OCI-LY7 (cell line): Measurements from ENCODE around the gene DNM2. TPM values are rescaled to one million over a fixed set of nuclear protein-coding genes. Genes with fewer than 3 reads are reported as not detected.

Experiments used
- BruUV-seq: library from RNA; stranded (reverse); fragments of 400-500 nt; replicated peaks from 2 replicates; lab custom pipeline; 2021; lab: Mats Ljungman, UMichigan
- CTCF ChIA-PET: fragments of 300-600 bp; sonication (Branson Sonifier 250); formaldehyde crosslinking; loops from one replicate; lab custom pipeline; 2022; ENCODE audit warnings: antibody characterized with exemption; ENCODE audit not compliant: unreplicated experiment; lab: Charles Lee
- POLR2A ChIA-PET: fragments of 300-600 bp; sonication (Branson Sonifier 250); formaldehyde crosslinking; loops from one replicate; lab custom pipeline; 2022; ENCODE audit warnings: antibody characterized with exemption; lab: Charles Lee
- DNase-seq: peaks from one replicate; pipeline ENCODE4 v3.0.0-alpha.2; 2015; ENCODE audit warnings: low spot score
- H2AFZ ChIP-seq: fragments of 200-600 bp; sonication (generic), shearing (Covaris generic); 2 replicates; pipeline ENCODE4 v1.6.1; 2014; ENCODE audit warnings: mild to moderate bottlenecking, antibody characterized with exemption, low read length, moderate library complexity
- H3K27ac ChIP-seq: fragments of 200-600 bp; sonication (generic); 2 replicates; pipeline ENCODE4 v1.5.1; 2014; ENCODE audit warnings: mixed run types, low read depth, mild to moderate bottlenecking, moderate library complexity, low read length, inconsistent platforms; ENCODE audit not compliant: poor library complexity, severe bottlenecking
- H3K36me3 ChIP-seq: fragments of 200-600 bp; sonication (generic); 2 replicates; pipeline ENCODE4 v1.6.1; 2014; ENCODE audit warnings: mild to moderate bottlenecking, antibody characterized with exemption, low read length, moderate library complexity, mixed read lengths; ENCODE audit not compliant: insufficient read depth
- H3K4me1 ChIP-seq: fragments of 200-600 bp; sonication (generic); 2 replicates; pipeline ENCODE4 v1.5.1; 2014; ENCODE audit warnings: mild to moderate bottlenecking, low read length; ENCODE audit not compliant: insufficient read depth, poor library complexity, severe bottlenecking
- H3K4me2 ChIP-seq: fragments of 200-600 bp; sonication (generic); 2 replicates; pipeline ENCODE4 v1.6.1; 2014; ENCODE audit warnings: mild to moderate bottlenecking, low read length
- H3K4me3 ChIP-seq: fragments of 200-600 bp; sonication (generic); 2 replicates; pipeline ENCODE4 v1.5.1; 2014; ENCODE audit warnings: mild to moderate bottlenecking, low read depth, low read length; ENCODE audit not compliant: poor library complexity, severe bottlenecking
- H3K79me2 ChIP-seq: fragments of 200-600 bp; sonication (generic); 2 replicates; pipeline ENCODE4 v1.6.1; 2016; ENCODE audit warnings: low read depth, mild to moderate bottlenecking, low read length, moderate library complexity, mixed read lengths; ENCODE audit not compliant: insufficient read depth
- H3K9me2 ChIP-seq: fragments of 200-600 bp; sonication (generic); 2 replicates; pipeline ENCODE4 v1.6.1; 2016; ENCODE audit warnings: mild to moderate bottlenecking, low read length, mixed read lengths; ENCODE audit not compliant: insufficient read depth
- H3K9me3 ChIP-seq: fragments of 200-600 bp; sonication (generic); 2 replicates; pipeline ENCODE4 v1.6.1; 2014; ENCODE audit warnings: mild to moderate bottlenecking, mixed run types, low read length, mixed read lengths
- H4K20me1 ChIP-seq: fragments of 200-600 bp; sonication (generic); 2 replicates; pipeline ENCODE4 v1.6.1; 2014; ENCODE audit warnings: mild to moderate bottlenecking, antibody characterized with exemption, low read length, moderate library complexity, mixed read lengths; ENCODE audit not compliant: insufficient read depth
- CTCF ChIP-seq: fragments of 200-600 bp; sonication (generic); conservative IDR thresholded peaks from 2 replicates; pipeline ENCODE4 v1.5.1; 2014; ENCODE audit warnings: mild to moderate bottlenecking, antibody characterized with exemption, low read length, moderate library complexity, mixed read lengths
- EZH2phosphoT487 ChIP-seq: fragments of 200-600 bp; sonication (generic); IDR thresholded peaks from 2 replicates; pipeline ENCODE4 v1.6.1; 2018; ENCODE audit warnings: low read depth, borderline replicate concordance, mild to moderate bottlenecking, mixed run types, antibody characterized with exemption, low read length, moderate library complexity, mixed read lengths
- intact Hi-C: fragments of 100-400 bp; cut with micrococcal nuclease; formaldehyde crosslinking; loops from one replicate; pipeline ENCODE4 v1.10.0; 2022; ENCODE audit not compliant: unreplicated experiment
- total RNA-seq, 2 experiments: library from RNA; depleted of rRNA in 1 of 2; stranded (reverse); fragments of >200 nt in 1 of 2; shearing (Covaris generic) in 1 of 2; gene quantifications; 2 replicates each; pipeline ENCODE4 v1.2.3, GENCODE V29; 2014 to 2022

The DNM2 gene
- total RNA-seq, 2 experiments from 2014 or later, result 139 to 165 TPM

- Histone ChIP-seq H3K4me1 (no peaks in the 10 kb centered on the region), H3K79me2 (no peaks in the 10 kb centered on the region), H4K20me1 (no peaks in the 10 kb centered on the region), H3K27ac (no peak overlapping the region), H3K4me2 (no peak overlapping the region), H2AFZ (no peak overlapping the region), H3K9me3 (no peaks in the 10 kb centered on the region), H3K9me2 (no peaks in the 10 kb centered on the region), H3K36me3 (peaks cover 28% of the 10 kb centered on the region), H3K4me3 (no peak overlapping the region)
- TF ChIP-seq EZH2phosphoT487, result no peak
- no peak for TF ChIP-seq CTCF
- no peak for DNase-seq
- ChIA-PET POLR2A (no interaction called here), CTCF (no interaction called here)
- intact Hi-C loops, result no loop called here
- no TSS peak for BruUV-seq
Observed at GRCh38 chr19:10812902-10813404, 95.1 kb downstream of the DNM2 start.

GRCh38 chr19:10815007-10815536, 97.2 kb downstream of the DNM2 start:
- H4K20me1 ChIP-seq, result no peaks in the 10 kb centered on the region
- H3K9me2 ChIP-seq, result no peaks in the 10 kb centered on the region
- no peak overlapping the region for H3K4me3 ChIP-seq
- H3K36me3 ChIP-seq, result peaks cover 19% of the 10 kb centered on the region
- DNase-seq, result no peak
- TF ChIP-seq EZH2phosphoT487, result no peak
- TF ChIP-seq CTCF, result no peak
- no peak overlapping the region for H2AFZ ChIP-seq
- H3K27ac ChIP-seq, result no peak overlapping the region
- BruUV-seq, result no TSS peak
- CTCF ChIA-PET, result no interaction called here
- intact Hi-C loops, result no loop called here
- POLR2A ChIA-PET, result interaction anchor here (0.8 kb wide), 1 partner anchor 113 kb away, joined by 3 read pairs; the partner anchor contains the start of gene QTRT1
- H3K4me1 ChIP-seq, result no peaks in the 10 kb centered on the region
- no peaks in the 10 kb centered on the region for H3K9me3 ChIP-seq
- H3K4me2 ChIP-seq, result no peak overlapping the region
- H3K79me2 ChIP-seq, result no peaks in the 10 kb centered on the region

GRCh38 chr19:10815969-10816644, 98.2 kb downstream of the DNM2 start:
- no peaks in the 10 kb centered on the region for H3K4me1 ChIP-seq
- no peak overlapping the region for H3K4me3 ChIP-seq
- H2AFZ ChIP-seq, result no peak overlapping the region
- no TSS peak for BruUV-seq
- POLR2A ChIA-PET, result no interaction called here
- no peaks in the 10 kb centered on the region for H3K79me2 ChIP-seq
- no peaks in the 10 kb centered on the region for H4K20me1 ChIP-seq
- CTCF ChIA-PET, result no interaction called here
- no peak for DNase-seq
- intact Hi-C loops, result no loop called here
- no peaks in the 10 kb centered on the region for H3K9me3 ChIP-seq
- H3K4me2 ChIP-seq, result no peak overlapping the region
- H3K36me3 ChIP-seq, result peaks cover 29% of the 10 kb centered on the region
- H3K27ac ChIP-seq, result no peak overlapping the region
- no peak for TF ChIP-seq CTCF
- no peaks in the 10 kb centered on the region for H3K9me2 ChIP-seq
